ENCODE measurements around the gene SCAF4.
"Not testable (repeated sequence)": the region's sequence is repeated elsewhere in the genome, so short reads cannot be mapped to it uniquely, and the experiment has no call there.

The SCAF4 gene

GRCh38 chr21:31667639-31668038 lies 64.3 kb downstream of the SCAF4 start:
- DNase-seq = no peak

GRCh38 chr21:31667132-31667531 lies 64.8 kb downstream of the SCAF4 start:
- no peak for DNase-seq

GRCh38 chr21:31666445-31667010 lies 65.4 kb downstream of the SCAF4 start:
- no peak for DNase-seq

GRCh38 chr21:31665869-31666268 lies 66.0 kb downstream of the SCAF4 start:
- not testable (repeated sequence) for DNase-seq

- DNase-seq = peak; percentile 26
Observed at GRCh38 chr21:31665397-31665796, 66.5 kb downstream of the SCAF4 start.

- no peak for DNase-seq
Observed at GRCh38 chr21:31663584-31664249, 68.2 kb downstream of the SCAF4 start.

GRCh38 chr21:31660591-31660990 lies 71.3 kb downstream of the SCAF4 start:
- DNase-seq = no peak

- peak; percentile 46 for DNase-seq
Observed at GRCh38 chr21:31660259-31660565, 71.7 kb downstream of the SCAF4 start.

GRCh38 chr21:31659536-31660258 lies 72.2 kb downstream of the SCAF4 start, which contains the start of gene SOD1:
SOD1 (plus strand) TSS chr21:31659693; CDS start chr21:31659770, 77 bp downstream.
- peak; percentile 93 for DNase-seq

- DNase-seq = no peak
Observed at GRCh38 chr21:31659286-31659535, 72.7 kb downstream of the SCAF4 start.

- no peak for DNase-seq
Observed at GRCh38 chr21:31658053-31658452, 73.9 kb downstream of the SCAF4 start.

GRCh38 chr21:31656199-31657095 lies 75.5 kb downstream of the SCAF4 start:
- DNase-seq = peak; percentile 21

- DNase-seq = not testable (repeated sequence)
Observed at GRCh38 chr21:31654821-31655580, 76.9 kb downstream of the SCAF4 start.

GRCh38 chr21:31654340-31654739 lies 77.6 kb downstream of the SCAF4 start:
- no peak for DNase-seq

GRCh38 chr21:31651491-31651890 lies 80.4 kb downstream of the SCAF4 start:
- not testable (repeated sequence) for DNase-seq

- no peak for DNase-seq
Observed at GRCh38 chr21:31650930-31651329, 81.0 kb downstream of the SCAF4 start.

GRCh38 chr21:31647650-31648049 lies 84.3 kb downstream of the SCAF4 start:
- DNase-seq = no peak

GRCh38 chr21:31644643-31645042 lies 87.3 kb downstream of the SCAF4 start:
- no peak for DNase-seq

GRCh38 chr21:31641416-31641922 lies 90.4 kb downstream of the SCAF4 start:
- DNase-seq = no peak

GRCh38 chr21:31636874-31637273 lies 95.0 kb downstream of the SCAF4 start:
- no peak for DNase-seq

- DNase-seq = no peak
Observed at GRCh38 chr21:31634993-31635392, 96.9 kb downstream of the SCAF4 start.

GRCh38 chr21:31631881-31632280 lies 100.0 kb downstream of the SCAF4 start:
- not testable (repeated sequence) for DNase-seq

Measured in EL (cell line).